ENCODE data around the gene STX1A.

Gene STX1A

DNA sequence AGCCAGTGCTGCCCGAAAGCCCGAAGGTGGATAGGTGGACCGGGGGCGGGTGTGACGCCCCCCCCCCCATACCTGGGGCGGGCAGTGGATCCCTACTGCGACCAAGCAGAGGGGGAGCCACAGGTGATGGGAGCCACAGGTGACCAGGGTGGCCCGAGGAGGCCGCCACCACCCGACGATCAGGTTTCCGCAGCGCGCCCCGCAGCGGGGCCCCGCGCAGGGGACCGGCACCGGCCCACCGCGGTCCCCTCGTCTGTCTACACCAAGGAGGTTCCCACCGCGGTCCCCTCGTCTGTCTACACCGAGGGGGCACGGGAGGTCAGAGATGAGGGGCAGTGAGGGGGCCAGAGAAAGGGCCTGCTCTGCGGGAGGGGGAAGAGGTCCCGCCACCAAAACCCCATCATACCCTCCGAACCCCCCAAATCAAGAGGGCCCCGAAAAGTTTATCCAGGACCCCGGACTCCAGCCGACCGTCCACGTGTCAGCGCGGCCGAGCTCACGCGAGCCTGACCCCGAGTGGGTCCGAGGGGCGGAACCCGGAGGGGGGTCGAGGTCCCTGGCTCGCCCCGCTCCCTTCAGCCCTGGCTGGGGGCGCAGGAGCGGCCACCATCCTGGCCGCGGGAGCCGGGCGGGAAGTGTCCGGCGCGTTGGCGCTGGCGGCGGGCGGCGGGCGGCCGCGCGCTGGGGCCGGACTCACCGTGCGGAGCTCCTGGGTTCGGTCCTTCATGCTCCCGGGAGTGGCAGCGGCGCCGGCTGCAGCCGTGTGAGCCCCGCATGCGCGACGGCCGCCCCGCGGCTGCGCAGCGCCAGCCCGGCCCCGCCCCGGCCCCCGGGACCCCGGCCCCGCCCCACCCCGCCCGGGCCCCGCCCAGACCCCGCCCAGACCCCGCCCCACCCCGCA is at the start of gene STX1A:
TSS of gene STX1A (minus strand) at position 765 of the 901 bp plus-strand sequence. CDS start at position 727, 38 bp downstream.
- DNase-seq, result peak; percentile 47 to 71 (median 65)

DNA sequence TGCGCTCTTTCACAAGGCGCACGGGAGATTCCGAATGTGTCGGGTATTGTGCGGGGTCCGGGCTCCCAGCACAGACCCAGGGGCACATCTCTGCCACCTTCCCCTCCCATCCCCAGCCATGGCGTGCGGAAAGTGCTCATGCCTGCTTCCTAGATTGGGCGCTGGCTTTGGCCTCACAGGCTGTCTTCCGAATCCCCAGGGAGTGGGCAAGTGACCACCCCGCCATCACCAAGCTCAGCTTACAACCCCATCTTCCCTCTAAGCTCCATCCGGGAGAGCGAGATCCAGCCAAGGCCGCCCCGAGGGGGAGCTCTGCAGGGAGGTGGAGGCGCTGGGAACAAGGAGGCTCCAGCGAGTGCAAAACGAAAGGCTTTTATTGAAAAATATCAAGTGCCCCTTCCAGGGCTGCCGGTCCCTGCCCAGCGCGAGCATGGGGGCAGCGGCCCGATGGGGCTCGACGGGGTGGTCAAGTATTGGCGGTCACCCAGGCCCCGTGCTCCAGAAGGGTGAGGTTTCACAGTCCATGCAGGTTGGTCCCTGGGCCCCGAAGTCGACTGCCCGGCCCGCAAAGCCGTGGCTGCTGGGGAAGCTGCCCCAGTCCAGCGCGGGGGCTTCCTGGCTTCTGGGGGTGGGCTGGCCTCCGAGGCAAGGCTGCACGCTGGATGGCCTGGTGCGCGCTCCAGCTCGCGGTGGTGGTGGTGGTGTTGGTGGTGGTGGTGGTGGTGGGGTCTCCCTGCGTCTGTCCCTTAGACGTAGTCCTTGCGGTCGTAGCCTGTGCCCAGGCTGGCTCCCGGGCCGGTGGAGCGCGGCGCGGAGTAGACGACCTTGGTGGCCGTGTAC is 49.4 kb upstream of the STX1A start:
- no peak for DNase-seq

DNA sequence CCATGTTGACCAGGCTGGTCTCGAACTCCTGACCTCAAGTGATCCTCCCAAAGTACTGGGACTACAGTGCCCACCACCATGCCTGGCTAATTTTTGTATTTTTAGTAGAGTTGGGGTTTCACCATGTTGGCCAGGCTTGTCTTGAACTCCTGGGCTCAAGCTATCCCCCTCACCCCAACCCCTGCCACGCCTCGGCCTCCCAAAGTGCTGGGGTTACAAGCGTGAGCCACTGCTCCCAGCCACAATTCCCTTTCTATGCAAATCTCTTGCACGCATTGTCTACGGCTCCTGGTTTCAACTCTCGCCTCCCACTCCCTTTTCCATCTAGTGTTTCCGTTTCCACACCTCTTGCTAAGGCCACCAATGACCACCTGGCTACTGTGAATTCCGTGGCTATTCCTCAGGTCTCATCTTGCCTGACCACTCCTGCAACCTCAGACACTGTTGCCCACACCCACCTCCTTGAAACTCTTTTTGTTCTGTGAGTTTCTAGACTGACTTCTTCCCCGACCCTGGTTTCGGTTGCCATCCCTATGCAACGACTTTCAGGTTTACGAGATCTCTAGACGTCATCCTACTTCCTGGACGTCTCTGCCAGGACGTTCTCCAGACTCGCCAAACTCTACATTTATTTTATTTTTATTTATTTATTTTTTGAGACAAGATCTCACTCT is 47.2 kb upstream of the STX1A start:
- DNase-seq, result no peak

DNA sequence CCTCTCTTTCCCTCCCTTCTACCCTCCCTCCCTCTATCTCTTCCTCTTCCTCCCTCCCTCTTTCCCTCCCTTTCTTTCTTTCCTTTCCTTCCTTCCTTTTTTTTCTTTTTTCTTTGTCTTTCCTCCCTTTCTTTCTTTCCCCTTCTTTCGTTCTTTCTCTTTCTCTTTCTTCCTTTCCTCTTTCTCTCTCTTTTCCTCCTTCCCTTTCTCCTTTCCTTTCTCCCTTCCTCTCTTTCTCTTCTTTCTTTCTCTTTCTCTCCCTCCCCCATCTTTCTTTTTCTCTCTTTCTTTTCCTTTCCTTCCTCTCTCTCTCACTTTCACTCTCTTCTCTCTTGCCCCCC is 43.2 kb upstream of the STX1A start:
- no peak for DNase-seq

DNA sequence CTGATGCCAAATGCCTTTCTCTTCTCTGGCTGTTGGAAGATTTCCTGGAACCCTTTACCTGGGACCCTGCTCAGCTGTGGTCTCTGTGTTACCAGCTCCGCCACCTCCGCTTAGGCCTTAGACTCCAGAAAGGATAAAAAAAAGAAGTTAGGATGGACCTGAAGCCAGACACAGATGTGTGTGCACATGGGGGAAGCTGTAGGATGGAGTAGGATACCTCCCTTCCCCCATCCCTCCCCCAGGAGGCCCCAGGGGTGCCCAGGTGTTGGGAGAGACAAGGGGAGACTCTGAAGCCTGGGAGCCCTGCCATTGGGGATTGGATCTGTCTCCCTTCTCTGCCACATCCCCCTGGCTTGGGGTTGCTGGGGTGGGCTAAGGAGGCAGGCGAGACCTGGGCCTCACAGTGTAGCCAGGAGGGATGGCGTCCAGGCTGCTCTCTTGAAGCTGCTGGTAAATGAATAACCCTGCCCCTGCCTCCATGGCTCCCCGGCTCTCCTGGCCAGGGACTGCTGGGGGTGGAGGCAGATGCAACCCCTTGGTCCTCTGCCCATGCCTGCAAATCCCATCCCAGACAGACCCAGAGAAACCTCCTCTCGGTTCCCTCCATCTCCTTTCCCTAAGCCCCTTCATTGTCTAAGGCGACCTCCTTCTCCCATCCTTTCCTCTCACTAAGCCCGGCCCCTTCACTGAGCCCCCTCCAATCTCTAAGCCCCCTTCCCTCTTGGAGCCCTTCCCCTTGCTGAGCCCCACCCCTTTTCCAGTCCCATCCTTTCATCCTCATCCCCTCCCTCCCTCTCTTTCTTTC is 42.6 kb upstream of the STX1A start:
- no peak for DNase-seq

DNA sequence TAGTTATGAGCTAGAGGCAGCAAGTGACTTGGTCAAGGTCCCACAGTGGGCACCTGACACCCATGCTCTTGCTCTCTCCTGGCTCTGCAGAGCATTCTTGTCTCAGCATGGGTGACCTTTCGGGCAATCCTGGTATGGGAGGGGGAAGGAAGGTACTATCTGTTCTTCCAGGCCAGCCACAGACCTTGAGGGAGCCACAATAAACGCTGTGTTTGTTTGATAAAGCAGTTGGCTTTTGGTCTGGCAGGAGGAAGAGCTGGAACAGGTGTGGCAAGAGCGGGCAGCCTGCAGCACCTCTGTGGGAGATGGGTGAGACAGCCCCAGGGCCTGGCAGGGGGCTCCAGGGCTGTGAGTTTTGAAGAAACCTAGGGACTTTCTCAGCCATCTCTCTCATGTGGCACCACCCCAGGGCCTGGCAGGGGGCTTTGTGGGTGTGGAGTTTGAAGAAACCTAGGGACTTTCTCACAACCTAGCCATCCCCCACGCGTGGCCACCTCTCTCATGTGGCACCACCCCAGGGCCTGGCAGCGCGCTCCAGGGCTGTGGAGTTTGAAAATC is 39.2 kb upstream of the STX1A start:
- no peak for DNase-seq

DNA sequence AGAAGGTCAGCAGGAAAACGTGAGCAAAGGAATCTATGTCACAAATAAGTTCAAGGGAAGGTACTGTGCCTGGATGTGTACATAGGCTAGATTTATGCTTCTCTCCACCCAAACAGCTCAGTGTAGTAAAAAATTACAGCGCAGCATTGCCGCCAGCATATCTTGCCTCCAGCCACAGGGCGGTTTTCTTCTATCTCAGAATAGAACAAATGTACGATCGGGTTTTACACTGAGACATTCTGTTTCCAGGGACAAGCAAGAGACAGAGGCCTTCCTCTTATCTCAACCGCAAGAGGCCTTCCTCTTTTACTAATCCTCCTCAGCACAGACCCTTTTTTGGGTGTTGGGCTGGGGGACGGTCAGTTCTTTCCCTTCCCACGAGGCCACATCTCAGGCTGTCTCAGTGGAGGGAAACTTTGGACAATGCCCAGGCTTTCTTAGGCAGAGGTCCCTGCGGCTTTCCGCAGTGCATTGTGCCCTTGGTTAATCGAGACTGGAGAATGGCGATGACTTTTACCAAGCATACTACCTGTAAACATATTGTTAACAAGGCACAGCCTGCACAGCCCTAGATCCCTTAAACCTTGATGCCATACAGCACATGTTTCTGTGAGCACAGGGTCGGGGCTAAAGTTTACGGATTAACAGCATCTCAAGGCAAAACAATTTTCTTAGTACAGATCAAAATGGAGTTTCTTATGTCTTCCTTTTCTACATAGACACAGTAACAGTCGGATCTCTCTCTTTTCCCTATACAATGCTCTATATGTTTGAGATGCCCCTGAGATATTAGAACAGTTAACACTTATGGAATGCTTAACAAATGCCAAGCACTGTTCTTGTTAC is 30.7 kb upstream of the STX1A start:
- no peak for DNase-seq

DNA sequence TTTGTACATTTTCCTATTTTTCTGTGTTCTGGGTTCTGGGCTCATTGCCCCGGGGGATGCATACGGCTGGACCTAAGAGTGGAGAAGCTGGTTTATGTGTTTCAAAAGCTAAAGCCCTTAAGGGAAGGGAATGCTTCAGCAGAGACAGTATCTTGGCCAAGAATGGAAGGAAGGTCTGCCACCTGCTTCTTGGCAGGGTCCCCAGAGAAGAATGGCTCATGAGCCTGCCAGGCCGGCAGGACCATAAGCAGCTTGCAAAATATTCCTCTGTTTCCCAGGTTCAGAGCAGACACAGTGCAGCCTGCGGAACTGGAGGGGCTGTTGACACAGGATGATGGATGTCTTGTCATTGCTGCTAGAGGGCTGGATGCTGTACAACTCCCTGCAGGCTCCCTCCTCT is 26.9 kb upstream of the STX1A start:
- no peak for DNase-seq

DNA sequence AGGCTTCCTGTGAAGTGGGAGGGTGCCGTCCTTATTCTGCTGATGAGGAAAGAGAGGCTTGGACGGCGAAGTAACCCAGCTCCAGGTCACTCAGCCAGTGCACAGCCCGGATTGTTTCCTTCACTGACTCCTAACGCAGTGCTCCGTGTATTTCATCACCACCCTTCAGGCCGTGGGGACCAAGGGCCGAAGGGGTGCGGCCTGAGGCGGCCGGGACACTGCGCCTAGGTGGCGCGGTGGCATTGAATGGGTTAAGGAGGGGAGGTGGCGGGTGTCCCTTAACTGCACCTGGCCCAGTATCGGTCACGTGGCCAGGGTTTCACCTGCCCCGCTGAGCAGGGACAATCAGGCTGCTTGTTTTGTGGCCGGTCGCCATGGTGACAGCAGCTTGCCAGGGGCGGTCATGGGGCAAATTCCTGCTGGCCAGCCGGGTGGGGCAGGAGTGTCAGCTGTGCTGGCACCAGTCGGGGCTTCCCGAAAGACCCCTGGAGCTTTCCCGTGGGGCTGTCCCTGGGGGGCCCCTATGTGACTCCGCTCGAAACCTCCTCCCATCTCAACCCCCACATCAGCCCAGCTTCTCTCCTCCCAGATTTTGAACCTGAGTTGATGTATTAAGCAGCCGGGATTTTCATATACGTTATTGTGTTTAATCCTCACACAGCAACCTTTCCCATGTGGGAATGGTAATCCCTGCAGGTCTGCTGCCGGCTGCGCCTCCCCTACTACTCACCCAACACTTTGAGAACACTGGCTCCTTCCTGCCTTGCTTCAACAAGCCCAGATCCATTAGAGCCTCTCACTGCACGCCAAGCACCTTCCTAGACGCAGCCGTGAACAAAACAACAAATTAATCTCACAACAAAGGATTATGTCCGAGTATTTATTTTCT is 23.5 kb upstream of the STX1A start:
- no peak for DNase-seq

DNA sequence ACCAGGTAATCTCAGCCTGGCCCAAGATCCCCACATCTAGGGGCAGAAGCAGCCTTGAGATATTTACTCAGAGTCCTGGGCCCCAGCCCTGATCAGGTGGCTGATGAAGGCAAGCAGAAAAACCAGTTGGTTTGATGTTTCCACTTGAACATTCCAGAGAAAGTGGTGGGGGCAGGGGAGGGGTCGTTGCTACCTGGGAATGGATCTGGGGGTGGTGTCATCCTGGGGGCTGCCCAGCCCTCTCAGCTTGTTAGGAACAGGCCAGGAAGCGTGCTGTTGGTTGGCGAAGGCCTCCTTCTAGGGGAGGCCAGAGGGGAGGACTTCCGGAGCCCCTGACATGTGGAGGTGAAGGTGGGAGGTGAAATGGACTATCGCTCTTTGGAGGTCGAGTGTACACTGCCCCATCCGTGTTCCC is 22.9 kb upstream of the STX1A start:
- no peak for DNase-seq

DNA sequence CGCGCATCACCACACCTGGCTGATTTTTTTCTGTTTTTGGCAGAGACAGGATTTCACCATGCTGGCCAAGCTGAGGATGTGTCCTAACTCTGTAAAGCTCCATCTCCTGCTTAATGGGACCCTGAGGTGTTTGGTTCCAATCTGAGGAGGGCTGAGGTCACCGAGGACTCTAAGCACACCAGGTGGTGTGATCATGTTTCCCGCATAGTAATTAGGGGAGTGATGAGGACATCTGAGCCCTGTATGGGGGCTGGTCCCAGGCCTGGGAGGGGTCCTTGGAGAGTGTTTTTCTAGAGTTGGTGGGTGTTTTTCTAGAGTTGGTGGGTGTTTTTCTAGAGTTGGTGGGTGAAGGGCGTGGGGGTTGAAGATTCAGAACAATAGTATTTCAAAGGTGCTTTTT is 22.1 kb upstream of the STX1A start:
- no peak for DNase-seq

DNA sequence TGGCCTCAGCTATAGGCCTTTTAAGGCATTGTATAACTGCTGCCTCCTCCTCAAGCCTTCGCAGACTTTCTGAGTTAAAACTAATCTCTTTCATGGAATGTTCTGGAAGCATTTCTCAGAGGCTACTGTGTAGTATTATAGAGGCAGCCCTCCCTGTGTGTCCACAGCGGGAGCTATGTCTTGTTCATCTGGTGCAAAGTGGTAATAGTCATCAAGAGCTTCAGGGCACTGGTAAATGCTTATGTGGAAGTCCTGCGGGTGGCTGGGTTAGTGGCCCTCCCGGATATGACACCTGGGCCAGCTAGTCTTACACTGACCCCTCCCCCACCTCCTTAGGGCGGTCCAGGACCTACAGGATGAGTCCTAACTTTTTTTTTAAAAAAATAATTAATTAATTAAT is 21.3 kb upstream of the STX1A start:
- no peak for DNase-seq

DNA sequence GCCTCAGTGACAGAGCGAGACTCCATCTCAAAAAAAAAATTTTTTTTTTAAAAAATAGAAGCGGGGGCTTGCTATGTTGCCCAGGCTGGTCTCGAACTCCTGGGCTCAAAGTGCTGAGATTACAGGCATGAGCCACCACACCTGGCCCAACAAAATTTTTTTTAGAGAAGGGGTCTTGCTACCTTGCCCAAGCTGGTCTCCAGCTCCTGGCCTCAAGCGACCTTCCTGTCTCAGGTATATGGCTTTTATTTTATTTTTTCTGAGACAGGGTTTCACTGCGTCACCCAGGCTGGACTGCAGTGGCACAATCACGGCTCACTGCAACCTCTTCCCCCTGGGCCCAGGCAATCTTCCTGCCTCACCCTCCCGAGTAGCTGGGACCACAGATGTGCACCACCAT is 20.7 kb upstream of the STX1A start:
- DNase-seq, result no peak

DNA sequence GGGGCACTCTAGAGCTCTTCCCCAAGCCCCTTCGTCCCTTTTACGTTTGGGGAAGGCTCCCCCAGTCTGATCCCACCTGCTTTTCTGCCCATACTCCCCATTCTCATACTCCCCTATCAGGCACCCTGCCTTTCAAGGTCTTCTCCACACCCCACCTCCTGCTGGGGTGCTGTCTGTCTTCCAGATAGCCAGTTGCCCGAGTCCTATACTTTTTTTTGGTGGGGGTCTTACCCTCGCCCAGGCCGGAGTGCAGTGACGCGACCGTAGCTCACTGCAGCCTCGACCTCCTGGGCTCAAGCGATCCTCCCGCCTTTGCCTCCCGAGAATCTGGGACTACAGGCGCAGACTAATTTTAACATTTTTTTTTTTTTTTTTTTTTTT is 19.9 kb upstream of the STX1A start:
- no peak for DNase-seq

DNA sequence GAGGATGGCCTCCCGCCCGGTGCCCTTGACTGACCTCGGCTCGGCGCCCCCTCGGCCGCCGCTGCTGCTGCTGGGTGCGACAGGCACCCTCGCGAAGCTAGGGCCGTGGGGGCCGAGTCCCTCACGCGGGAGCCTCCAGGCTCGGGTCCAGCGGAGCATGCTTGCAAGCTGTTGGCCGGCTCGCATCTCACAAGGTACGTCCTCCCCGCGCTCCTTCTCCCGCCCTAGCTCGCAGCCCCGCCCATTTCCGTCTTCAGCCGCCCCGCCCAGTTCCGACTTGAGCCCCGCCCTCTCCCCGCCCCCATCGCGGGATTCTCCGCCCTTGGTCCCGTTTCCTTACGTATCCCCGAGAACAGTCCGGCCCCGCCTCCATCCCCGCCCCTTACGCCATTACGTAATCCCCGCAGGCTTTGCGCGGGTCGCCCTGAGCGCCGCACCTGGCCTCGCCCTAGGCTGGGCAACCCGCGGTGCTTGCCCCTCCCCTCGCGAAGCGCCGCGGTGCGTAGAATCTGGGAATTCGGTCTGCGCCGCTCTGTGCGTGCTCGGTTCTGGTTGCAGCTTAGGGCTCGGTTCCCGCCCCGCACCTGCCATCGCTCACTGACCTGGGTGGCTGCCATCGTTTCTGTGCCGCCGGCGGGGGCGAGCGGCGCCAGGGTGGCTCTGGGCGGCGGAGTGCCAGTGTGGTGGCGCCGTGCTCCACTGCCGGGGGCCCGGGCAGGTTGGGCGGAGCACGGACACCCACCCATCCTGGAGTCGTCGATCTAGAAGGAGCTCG is 19.3 kb upstream of the STX1A start, which contains the start of gene ABHD11:
TSS of gene ABHD11 (minus strand) at position 191 of the 775 bp plus-strand sequence. CDS start at position 159, 32 bp downstream.
- DNase-seq, result peak; percentile 93 to 98 (median 98)

DNA sequence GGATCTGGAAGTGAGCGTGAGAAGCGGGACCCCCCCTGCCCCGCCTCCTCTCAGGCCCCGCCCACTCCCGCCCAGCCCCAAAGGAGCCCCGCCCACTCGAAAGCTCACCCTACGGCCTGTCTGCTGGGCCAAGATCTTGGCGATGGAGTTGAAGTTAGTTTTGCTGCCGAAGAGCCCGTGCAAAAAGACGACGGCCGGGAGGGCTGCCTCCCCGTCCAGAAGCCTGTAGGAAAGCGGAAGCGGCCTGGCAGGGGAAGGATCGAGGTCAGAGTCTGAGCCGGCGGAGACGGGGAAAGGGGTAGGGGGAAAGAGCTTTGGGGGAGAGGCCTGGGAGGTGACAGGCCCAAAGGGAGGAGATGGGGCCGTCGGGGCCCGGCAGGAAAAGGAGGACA is 18.7 kb upstream of the STX1A start:
- peak; percentile 29 to 74 (median 62) for DNase-seq

DNA sequence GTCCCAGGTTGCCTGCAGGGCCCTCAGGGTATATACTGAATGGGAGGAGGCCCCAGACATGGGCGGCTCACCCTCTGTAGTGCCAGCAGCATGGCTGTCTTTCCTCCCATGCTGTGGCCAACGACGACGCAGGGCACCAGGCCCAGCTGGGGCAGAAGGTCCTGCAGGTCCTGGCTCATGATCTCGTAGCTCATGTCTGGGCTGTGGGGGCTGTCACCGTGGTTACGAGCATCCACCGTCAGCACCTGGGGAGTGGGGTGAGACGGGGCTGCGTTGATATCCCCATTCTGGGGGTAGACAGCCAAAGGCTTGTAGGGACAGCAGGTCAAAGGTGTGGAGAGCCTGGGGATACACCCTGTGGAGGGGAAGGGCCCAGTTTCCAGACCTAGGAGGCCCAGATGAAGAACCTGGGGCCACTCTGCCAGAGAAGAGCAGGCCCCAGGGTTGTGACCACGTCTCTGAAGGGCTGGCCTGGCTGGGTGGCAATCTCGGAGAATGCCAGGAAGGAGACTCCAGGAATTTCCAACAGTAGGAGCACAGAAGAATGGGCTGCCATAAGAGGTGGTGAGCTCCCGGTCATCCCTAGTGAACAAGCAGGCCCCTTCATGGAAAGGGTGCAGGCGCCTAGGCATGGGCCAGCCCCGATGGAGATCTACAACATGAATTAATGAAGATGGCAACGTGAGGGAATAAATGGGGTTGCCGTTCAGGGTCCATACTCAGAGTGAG is 18.2 kb upstream of the STX1A start:
- no peak for DNase-seq

DNA sequence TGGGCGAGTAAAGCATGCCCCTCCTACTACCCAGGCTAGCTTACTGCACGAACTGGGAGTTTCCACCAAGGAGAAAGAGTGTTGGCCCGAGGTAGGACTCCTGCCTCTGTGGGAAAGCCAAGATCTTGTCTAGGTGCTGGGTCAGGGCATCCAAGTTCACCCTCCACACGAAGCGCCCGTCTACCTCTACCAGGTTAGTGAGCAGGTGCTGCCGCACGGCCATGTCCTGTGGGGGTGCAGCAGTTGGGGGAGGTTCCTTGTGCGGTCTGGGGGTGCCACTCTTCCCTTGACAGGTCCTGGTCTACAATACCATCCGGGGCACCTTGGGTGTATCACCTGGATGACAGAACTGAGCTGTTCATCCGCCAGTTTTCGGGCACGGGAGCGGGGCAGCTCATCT is 17.4 kb upstream of the STX1A start:
- no peak for DNase-seq

DNA sequence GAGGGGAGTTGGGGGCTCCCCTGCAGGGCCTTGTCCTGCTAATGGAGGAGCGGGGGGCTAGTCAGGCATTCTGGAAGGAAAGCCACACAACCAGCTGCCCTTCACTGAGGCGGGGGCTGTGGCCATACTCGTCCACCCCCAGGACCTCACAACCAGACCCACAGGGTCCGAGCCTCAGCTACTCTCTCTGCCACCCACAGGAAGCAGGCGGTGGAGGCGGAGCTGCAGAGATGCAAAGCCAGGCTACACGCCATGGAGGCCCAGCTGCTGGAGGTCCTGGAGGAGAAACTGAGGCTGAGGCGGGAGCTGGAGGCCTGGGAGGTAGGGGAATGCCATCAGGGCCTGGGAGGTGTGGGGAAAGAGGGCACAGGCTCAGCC is 16.0 kb upstream of the STX1A start:
- DNase-seq, result no peak

Measured in stimulated activated naive CD4-positive, alpha-beta T cell (primary cell).